ENCODE data around the gene KDM2A.

The KDM2A gene

GRCh38 chr11:67261640-67261945 lies 142.5 kb downstream of the KDM2A start:
- no peak for DNase-seq (ENCODE audit: low read depth)
- TF ChIP-seq CTCF (conservative IDR thresholded peaks at IDR 0.05; ENCODE audit: low read depth, low read length): peak; percentile 34
- peak overlapping the region; percentile 51 for H3K4me3 ChIP-seq (ENCODE audit: low read depth, low read length)

GRCh38 chr11:67261946-67262681 lies 143.1 kb downstream of the KDM2A start:
- TF ChIP-seq CTCF (conservative IDR thresholded peaks at IDR 0.05; ENCODE audit: low read depth, low read length): no peak
- H3K4me3 ChIP-seq (ENCODE audit: low read depth, low read length): no peak overlapping the region
- no peak for DNase-seq (ENCODE audit: low read depth)

GRCh38 chr11:67262731-67263675 lies 143.9 kb downstream of the KDM2A start:
- H3K4me3 ChIP-seq (ENCODE audit: low read depth, low read length): no peak overlapping the region
- TF ChIP-seq CTCF (conservative IDR thresholded peaks at IDR 0.05; ENCODE audit: low read depth, low read length): peak; percentile 87
- DNase-seq (ENCODE audit: low read depth): peak; percentile 80

GRCh38 chr11:67264260-67264659 lies 145.2 kb downstream of the KDM2A start:
- no peak for DNase-seq (ENCODE audit: low read depth)
- H3K4me3 ChIP-seq (ENCODE audit: low read depth, low read length): no peak overlapping the region
- no peak for TF ChIP-seq CTCF (conservative IDR thresholded peaks at IDR 0.05; ENCODE audit: low read depth, low read length)

- H3K4me3 ChIP-seq (ENCODE audit: low read depth, low read length): no peak overlapping the region
- no peak for DNase-seq (ENCODE audit: low read depth)
- TF ChIP-seq CTCF (conservative IDR thresholded peaks at IDR 0.05; ENCODE audit: low read depth, low read length): no peak
Observed at GRCh38 chr11:67264877-67265632, 146.0 kb downstream of the KDM2A start.

- peak; percentile 51 for DNase-seq (ENCODE audit: low read depth)
- peak; percentile 57 for TF ChIP-seq CTCF (conservative IDR thresholded peaks at IDR 0.05; ENCODE audit: low read depth, low read length)
- peak overlapping the region; percentile 74 for H3K4me3 ChIP-seq (ENCODE audit: low read depth, low read length)
Observed at GRCh38 chr11:67265633-67266448, 146.8 kb downstream of the KDM2A start.

All from choroid plexus epithelial cell (primary cell).